BLaER1 (cell line): ENCODE measurements around the gene FCRLA.

Experiments used
- H3K27ac ChIP-seq: shearing (Covaris generic); formaldehyde crosslinking; 2 replicates; pipeline ENCODE4 v1.8.1; 2022
- H3K27me3 ChIP-seq: shearing (Covaris generic); formaldehyde crosslinking; 2 replicates; pipeline ENCODE4 v1.8.1; 2022
- H3K36me3 ChIP-seq: shearing (Covaris generic); formaldehyde crosslinking; 2 replicates; pipeline ENCODE4 v1.8.1; 2022
- H3K4me1 ChIP-seq: shearing (Covaris generic); formaldehyde crosslinking; 2 replicates; pipeline ENCODE4 v1.8.1; 2022
- H3K4me2 ChIP-seq: shearing (Covaris generic); formaldehyde crosslinking; 2 replicates; pipeline ENCODE4 v1.8.1; 2022
- H3K4me3 ChIP-seq: shearing (Covaris generic); formaldehyde crosslinking; 2 replicates; pipeline ENCODE4 v1.8.1; 2022
- H3K9ac ChIP-seq: shearing (Covaris generic); formaldehyde crosslinking; 2 replicates; pipeline ENCODE4 v1.8.1; 2022
- H3K9me3 ChIP-seq: shearing (Covaris generic); formaldehyde crosslinking; 2 replicates; pipeline ENCODE4 v1.8.1; 2022
- H4K20me1 ChIP-seq: shearing (Covaris generic); formaldehyde crosslinking; 2 replicates; pipeline ENCODE4 v1.8.1; 2022
- Cebpa-rat ChIP-seq: shearing (Covaris generic); IDR thresholded peaks from 2 replicates; pipeline ENCODE4 v1.8.1; 2022

FCRLA gene

DNA sequence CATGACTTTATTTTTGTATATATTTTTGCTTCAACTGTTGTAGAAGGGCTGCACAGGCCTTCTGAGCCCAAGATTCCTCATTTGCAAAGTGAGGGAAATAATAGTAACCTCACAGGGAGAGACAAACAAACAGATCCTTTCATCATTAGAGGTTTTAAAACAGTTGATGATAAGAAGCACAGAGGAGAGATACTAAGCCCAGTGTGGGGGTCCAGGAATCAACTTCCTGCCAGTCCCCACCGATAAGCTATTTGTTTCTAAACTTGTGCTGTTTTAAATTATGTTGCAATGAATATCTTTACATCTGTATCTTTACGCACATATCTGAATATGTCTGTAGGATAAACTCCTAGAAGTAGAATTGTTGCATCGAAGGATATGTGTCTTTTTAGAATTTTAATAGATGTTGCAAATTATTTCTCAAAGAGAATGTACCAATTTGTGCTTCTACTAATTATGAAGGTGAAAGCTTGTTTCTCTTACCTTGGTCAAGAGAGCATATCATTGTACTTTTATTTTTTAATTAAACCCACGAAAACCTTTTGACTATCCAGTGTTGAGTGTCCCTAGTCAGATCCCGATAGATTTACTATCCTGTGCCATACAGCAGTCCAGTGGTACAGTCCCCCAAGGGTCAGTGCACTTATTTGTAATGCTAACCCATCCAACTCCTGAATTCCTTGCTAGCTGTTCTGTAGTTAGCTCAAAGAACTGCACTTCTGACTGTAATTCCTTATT lies 25.1 kb downstream of the FCRLA start:
- Histone ChIP-seq H3K27me3 (no peaks in the 10 kb centered on the region), H3K4me2 (no peak overlapping the region), H3K27ac (no peak overlapping the region)

DNA sequence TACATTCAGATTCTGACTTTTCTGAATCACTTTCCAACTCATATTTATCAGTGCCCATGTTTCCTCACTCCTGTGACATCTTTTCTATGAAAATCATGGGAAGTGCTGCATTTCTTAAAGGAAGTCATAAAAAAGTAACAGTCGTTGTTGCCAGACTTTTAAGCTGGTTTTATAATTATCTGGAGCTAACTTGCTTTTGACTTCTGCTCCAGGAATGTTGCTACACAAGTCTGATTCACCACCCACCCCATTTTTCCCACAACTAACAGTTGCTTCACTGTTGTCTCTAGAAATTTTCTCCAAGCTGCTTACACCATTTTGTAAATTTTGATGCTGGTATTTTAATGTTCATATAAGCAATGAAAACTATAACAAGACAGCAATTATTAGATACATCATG lies 26.5 kb downstream of the FCRLA start:
- Histone ChIP-seq H4K20me1 (no peaks in the 10 kb centered on the region), H3K27ac (no peak overlapping the region), H3K9ac (no peak overlapping the region), H3K4me1 (0 out of 2 replicates have a peak, but pooled peaks cover 2% of the 10 kb centered on the region), H3K27me3 (no peaks in the 10 kb centered on the region), H3K4me2 (no peak overlapping the region), H3K36me3 (no peaks in the 10 kb centered on the region), H3K9me3 (no peaks in the 10 kb centered on the region), H3K4me3 (no peak overlapping the region)
- TF ChIP-seq Cebpa-rat, result no peak

More for the DNA sequence above, 25.1 kb downstream of the FCRLA start:
- Histone ChIP-seq H3K36me3 (no peaks in the 10 kb centered on the region), H3K9me3 (no peaks in the 10 kb centered on the region), H4K20me1 (no peaks in the 10 kb centered on the region), H3K4me1 (peaks cover 10% of the 10 kb centered on the region), H3K9ac (no peak overlapping the region), H3K4me3 (no peak overlapping the region)
- no peak for TF ChIP-seq Cebpa-rat

DNA sequence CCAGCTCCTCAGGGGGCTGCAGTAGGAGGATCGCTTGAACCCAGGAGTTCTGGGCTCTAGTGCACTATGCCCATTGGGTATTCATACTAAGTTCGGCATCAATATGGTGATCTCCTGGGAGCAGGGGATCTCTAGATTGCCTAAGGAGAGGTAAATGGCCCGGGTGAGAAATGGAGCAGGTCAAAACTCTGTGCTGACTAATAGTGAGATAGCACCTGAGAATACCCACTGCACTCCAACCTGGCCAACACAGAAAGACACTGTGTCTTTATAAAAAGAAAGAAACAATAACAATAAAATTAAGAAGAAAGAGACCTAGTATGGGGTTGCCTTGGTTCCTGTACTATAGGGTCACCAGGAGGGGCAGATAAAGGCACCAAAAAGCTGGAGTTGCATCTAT lies 28.8 kb downstream of the FCRLA start:
- Histone ChIP-seq H3K4me2 (no peak overlapping the region), H3K27ac (no peak overlapping the region), H3K9ac (no peak overlapping the region), H3K36me3 (no peaks in the 10 kb centered on the region), H3K9me3 (no peaks in the 10 kb centered on the region), H3K4me1 (peaks cover 25% of the 10 kb centered on the region), H3K4me3 (no peak overlapping the region), H3K27me3 (no peaks in the 10 kb centered on the region), H4K20me1 (no peaks in the 10 kb centered on the region)
- no peak for TF ChIP-seq Cebpa-rat

DNA sequence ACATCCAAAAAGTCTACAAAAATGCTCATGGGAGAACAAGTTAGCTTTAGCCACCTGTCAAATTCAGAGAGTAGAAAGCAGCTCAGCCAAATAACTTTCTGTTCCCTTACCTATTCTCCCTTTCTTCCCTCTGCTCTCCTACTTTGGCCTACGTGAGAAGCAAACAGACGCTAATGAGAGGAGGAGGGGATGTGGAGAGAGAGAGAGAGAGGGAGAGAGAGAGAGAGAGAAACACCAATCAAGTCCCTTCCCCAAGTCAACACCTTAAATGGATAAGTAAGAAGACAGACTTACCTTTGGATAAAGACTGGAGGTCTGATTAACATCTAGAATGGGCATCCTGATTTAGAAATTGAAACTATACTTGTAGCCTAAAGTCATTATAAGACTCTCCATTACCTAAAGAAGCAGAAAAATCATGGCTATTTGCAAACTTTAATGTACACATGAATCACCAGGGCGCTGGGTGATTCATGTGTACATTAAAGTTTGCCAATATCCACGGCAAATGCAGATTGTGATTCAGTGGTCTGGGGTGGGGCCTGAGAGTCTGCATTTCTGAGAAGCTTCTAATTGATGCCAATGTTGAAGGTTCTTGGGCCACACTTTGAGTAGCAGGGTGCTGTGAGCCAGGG lies 29.4 kb downstream of the FCRLA start:
- Histone ChIP-seq H3K27ac (no peak overlapping the region), H3K4me1 (peaks cover 31% of the 10 kb centered on the region), H3K27me3 (no peaks in the 10 kb centered on the region), H3K9ac (no peak overlapping the region), H3K4me2 (no peak overlapping the region), H4K20me1 (no peaks in the 10 kb centered on the region), H3K9me3 (no peaks in the 10 kb centered on the region), H3K4me3 (no peak overlapping the region), H3K36me3 (no peaks in the 10 kb centered on the region)
- no peak for TF ChIP-seq Cebpa-rat

DNA sequence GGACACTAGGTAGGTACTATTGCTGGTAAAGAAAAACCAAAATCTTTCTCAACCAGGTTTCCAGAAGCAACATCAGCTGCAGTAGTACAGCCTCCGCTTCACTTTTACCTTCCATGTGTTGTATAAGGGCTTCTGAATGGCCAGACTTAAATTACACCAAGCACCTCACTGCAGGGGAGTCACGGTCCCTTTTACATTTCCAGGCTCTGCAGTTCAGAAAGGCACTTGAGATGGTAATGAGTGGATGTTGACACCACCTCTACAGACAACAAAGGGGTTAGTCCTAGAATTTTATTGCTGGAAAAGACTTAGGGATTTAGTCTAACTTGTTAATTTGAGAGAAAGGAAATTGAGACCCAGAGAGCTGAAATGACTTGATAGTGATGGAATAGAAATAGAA lies 30.6 kb downstream of the FCRLA start:
- Histone ChIP-seq H3K4me1 (peaks cover 32% of the 10 kb centered on the region), H3K27ac (no peak overlapping the region)

DNA sequence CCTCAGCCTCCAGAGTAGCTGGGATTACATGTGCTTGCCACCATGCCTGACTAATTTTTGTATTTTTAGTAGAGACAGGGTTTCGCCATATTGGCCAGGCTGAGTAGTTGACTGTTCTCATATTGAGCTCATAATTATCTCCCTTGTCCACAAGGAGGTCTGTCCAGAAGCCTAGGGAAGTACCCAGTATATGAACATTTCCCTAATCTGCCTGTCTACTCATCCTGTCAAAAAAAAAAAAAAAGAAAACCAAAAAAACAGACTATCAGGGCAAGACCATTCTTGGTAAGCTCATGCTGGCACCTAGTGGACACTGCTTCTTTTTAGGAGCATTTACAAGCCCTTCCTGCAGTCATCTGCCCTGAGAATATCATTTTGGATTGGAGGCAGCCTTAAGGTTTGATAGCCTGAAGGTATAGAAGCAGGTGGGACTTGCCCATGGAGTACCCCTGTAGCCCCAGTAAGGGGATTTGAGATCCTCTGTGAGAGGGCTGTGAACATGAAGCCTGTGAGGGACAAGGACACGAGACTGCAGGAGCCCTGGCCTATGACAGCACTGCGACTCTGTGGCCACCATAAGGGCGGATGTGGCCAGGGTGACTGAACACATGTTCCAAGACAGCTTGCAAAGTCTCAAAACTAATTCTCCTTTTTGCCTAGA lies 31.7 kb downstream of the FCRLA start:
- H3K4me2 ChIP-seq, result 0 out of 2 replicates have a peak overlapping the region, but pooled peaks have one; percentile 3
- TF ChIP-seq Cebpa-rat, result no peak

More for the DNA sequence above, 30.6 kb downstream of the FCRLA start:
- Histone ChIP-seq H3K27me3 (no peaks in the 10 kb centered on the region), H4K20me1 (no peaks in the 10 kb centered on the region), H3K4me3 (no peak overlapping the region), H3K36me3 (no peaks in the 10 kb centered on the region), H3K9ac (no peak overlapping the region), H3K9me3 (no peaks in the 10 kb centered on the region), H3K4me2 (no peak overlapping the region)
- TF ChIP-seq Cebpa-rat, result no peak

DNA sequence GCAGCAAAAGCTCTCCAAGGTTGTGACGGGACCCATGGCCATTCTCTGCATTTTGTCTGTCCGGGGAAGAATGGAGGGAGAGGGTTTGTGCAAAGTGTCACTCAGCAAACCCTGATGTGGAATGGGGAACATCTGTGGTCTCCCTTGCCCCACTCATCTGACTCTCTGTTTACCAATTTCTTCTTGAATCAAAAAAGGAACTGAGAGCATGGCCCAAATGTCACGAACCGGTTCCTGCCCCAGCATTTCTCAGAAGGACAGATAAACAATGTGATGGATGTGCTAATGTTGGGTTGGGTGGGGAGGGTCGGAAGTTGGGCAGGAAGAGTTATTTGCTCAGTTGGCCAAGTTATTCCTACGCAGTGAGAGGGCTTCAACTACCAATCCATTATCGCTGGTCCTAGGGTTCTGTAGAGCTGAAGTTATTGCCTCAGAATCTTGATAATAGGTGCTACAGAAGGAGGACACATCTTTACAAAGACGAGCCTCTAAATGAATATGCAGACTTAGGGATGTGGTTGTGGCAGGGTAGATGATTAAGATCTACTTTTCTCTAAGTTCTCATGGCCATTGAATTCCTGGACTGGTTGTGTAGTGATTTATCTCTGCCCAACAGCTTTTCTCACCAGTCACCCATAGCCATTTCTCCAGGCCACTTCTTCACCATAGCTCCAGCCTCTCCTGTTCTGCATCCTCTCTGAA lies 33.0 kb downstream of the FCRLA start:
- no peak overlapping the region for H3K9ac ChIP-seq
- H3K27me3 ChIP-seq, result no peaks in the 10 kb centered on the region
- H3K9me3 ChIP-seq, result no peaks in the 10 kb centered on the region
- H3K4me3 ChIP-seq, result no peak overlapping the region
- H3K36me3 ChIP-seq, result no peaks in the 10 kb centered on the region
- peak overlapping the region; percentile 50 for H3K4me2 ChIP-seq
- H3K27ac ChIP-seq, result no peak overlapping the region
- peaks cover 32% of the 10 kb centered on the region for H3K4me1 ChIP-seq
- TF ChIP-seq Cebpa-rat, result no peak
- H4K20me1 ChIP-seq, result no peaks in the 10 kb centered on the region

More for the DNA sequence above, 31.7 kb downstream of the FCRLA start:
- no peak overlapping the region for H3K9ac ChIP-seq
- peaks cover 32% of the 10 kb centered on the region for H3K4me1 ChIP-seq
- H3K27me3 ChIP-seq, result no peaks in the 10 kb centered on the region
- H3K9me3 ChIP-seq, result no peaks in the 10 kb centered on the region
- no peaks in the 10 kb centered on the region for H3K36me3 ChIP-seq
- no peaks in the 10 kb centered on the region for H4K20me1 ChIP-seq
- H3K4me3 ChIP-seq, result no peak overlapping the region
- H3K27ac ChIP-seq, result no peak overlapping the region

DNA sequence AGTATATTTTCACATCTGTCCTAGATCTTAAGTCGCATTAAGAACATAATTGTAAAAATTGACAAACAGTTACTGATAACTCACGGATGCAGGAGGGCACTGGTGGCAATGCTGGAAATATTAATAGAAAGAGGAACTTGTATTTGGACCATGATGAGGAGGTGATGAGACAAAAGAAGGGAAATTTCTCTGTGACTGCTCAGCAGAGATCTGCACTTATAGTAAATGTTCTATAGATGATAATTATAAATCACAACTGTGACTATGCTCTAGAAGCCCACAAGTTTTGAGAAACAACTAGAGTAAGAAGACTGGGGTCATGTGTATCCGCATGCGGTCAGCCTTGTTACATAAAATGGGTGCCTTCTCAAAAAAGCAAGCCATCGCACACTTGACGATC lies 33.9 kb downstream of the FCRLA start:
- no peaks in the 10 kb centered on the region for H3K9me3 ChIP-seq
- H3K27me3 ChIP-seq, result no peaks in the 10 kb centered on the region
- H3K36me3 ChIP-seq, result no peaks in the 10 kb centered on the region
- H3K4me1 ChIP-seq, result peaks cover 32% of the 10 kb centered on the region
- no peak overlapping the region for H3K27ac ChIP-seq
- H3K9ac ChIP-seq, result no peak overlapping the region
- H3K4me3 ChIP-seq, result no peak overlapping the region
- H3K4me2 ChIP-seq, result peak overlapping the region; percentile 50
- no peak for TF ChIP-seq Cebpa-rat
- no peaks in the 10 kb centered on the region for H4K20me1 ChIP-seq

DNA sequence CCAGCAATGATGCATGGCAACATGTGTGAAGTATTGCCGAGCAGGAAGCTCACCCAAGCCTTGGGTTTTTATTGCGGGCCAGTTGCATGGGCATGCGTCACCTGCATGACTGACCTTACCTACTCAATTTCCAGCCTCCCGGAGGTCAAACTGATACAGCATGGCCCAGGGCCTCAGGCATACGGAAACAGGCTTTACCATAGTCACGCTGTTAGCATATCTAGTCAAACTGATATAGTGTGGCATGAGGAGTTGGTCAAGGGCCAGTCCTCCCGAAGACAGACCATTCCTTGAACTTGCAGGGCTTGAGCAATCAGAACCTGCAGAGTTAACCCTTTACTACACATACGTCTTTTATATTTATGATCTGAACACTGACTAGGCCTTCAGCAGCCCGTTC lies 36.2 kb downstream of the FCRLA start:
- peaks cover 32% of the 10 kb centered on the region for H3K4me1 ChIP-seq
- no peak overlapping the region for H3K9ac ChIP-seq
- no peaks in the 10 kb centered on the region for H3K27me3 ChIP-seq
- H3K36me3 ChIP-seq, result no peaks in the 10 kb centered on the region
- H4K20me1 ChIP-seq, result no peaks in the 10 kb centered on the region
- H3K4me2 ChIP-seq, result no peak overlapping the region
- no peak for TF ChIP-seq Cebpa-rat
- H3K27ac ChIP-seq, result no peak overlapping the region
- no peaks in the 10 kb centered on the region for H3K9me3 ChIP-seq
- no peak overlapping the region for H3K4me3 ChIP-seq
